Mesodermal cell (in vitro differentiated cells): ENCODE results near the gene CCDC157.

ENCODE experiments used
- H3K27ac ChIP-seq: 2 replicates; pipeline ENCODE4 v1.7.0; 2013; ENCODE audit warnings: mild to moderate bottlenecking, low read depth, low read length, moderate library complexity; ENCODE audit not compliant: severe bottlenecking
- H3K36me3 ChIP-seq: 2 replicates; pipeline ENCODE4 v1.7.1; 2013; ENCODE audit warnings: mild to moderate bottlenecking, low read length, moderate library complexity; ENCODE audit not compliant: control insufficient read depth, insufficient read depth
- H3K4me1 ChIP-seq: one replicate; pipeline ENCODE4 v1.7.1; 2013; ENCODE audit warnings: mild to moderate bottlenecking, low read length; ENCODE audit not compliant: insufficient read depth, control insufficient read depth, poor library complexity, severe bottlenecking
- H3K4me3 ChIP-seq: 2 replicates; pipeline ENCODE4 v1.7.0; 2013; ENCODE audit warnings: low read length, control low read depth, mild to moderate bottlenecking; ENCODE audit not compliant: insufficient read depth, poor library complexity, severe bottlenecking; ENCODE audit errors: extremely low read depth
- H3K9me3 ChIP-seq: 2 replicates; pipeline ENCODE4 v1.7.1; 2013; ENCODE audit warnings: mild to moderate bottlenecking, low read length, moderate library complexity; ENCODE audit not compliant: control insufficient read depth
- WGBS, 2 experiments: methylation state at CpG; one replicate each; pipeline ENCODE4 v1.1.5; 2013; ENCODE audit warnings: missing lambda C conversion rate in 2 of 2; ENCODE audit not compliant: insufficient coverage in 2 of 2; 5-methylcytosine and 5-hydroxymethylcytosine counted together

CCDC157 gene

DNA sequence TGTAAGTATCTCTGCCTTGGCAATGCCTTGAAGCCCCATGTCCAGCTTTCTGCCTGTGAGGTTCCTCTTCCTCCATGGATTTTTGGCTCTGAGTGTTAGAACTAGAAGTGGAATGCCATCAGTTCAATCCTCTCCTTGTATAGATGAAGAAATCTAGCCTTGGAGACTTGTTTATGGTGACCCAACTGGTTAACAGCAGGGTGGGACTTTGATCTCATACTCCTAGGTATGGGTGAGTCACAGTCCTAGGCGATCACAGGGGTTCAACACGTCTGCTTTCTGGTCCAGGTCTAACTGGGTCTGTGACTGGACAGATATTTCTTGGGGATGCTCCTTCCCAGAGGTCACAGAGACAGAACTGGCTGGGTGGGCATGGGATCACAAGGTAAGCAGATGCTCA is 59.6 kb downstream of the CCDC157 start:
- WGBS, 2 experiments = 94% methylated on average over 2 of the region's 2 CpGs; no CpG with 5 or more reads in 1 of the 2 experiments
- peaks cover 17% of the 10 kb centered on the region for H3K4me1 ChIP-seq

DNA sequence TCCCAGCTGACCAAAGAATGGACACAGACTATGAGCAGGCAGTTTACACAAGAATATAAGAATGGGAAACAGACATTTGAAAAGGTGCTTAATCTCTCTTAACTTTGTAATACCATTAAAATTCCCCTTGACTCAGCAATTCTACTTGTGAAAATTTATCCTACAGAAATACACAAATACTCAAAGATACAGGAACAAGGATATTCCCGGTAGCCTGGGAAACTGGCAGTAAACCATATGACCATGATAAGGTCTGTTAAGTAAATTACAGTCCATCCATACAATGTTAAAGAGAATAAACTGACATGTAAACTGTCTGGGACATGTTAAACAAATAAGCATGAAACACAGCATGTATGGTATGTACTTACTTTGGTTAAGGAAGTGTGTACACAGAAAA is 60.0 kb downstream of the CCDC157 start:
- H3K4me1 ChIP-seq = peaks cover 20% of the 10 kb centered on the region

More for the DNA sequence above, 59.6 kb downstream of the CCDC157 start:
- no peaks in the 10 kb centered on the region for H3K9me3 ChIP-seq
- no peak overlapping the region for H3K4me3 ChIP-seq
- no peak overlapping the region for H3K27ac ChIP-seq
- peaks cover 76% of the 10 kb centered on the region for H3K36me3 ChIP-seq

DNA sequence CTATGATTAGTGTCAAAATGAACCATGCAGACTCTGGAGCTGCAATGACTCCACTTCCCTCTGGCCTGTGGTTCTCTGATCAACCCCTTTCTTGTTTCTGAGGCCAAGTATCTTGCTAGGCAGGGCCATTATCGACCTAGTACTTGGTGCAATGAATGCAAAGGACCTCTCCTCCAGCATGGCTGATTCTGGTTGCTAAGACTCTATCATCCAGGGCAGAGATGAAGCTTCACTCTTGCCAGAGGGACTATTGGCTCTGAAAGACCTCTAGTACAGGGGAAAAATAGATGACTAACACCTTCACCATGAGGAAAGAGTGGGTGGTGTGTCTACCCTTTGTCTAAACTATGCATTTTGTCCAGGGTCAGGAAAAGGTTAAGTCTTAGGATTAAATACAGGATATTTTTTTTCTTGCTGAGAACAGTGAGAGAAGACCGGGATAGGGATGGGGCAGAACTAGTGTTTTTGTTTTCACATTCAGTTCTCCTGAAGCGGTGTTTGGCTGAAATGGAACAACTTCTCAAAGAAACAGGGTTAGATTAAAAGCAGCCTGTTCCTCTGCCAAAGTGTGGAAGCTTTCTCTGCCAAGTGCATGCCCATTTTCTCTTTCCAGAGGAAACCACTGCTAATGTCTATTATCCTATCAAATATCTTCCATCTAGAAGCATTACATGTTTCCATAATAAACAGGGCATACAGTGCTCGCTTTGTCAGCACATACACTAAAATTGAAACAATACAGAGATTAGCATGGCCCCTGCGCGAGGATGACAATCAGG is 63.7 kb downstream of the CCDC157 start:
- Histone ChIP-seq H3K27ac (peak overlapping the region; percentile 95), H3K36me3 (peaks cover 40% of the 10 kb centered on the region), H3K4me3 (no peak overlapping the region), H3K4me1 (peaks cover 32% of the 10 kb centered on the region), H3K9me3 (no peaks in the 10 kb centered on the region)
- WGBS, 2 experiments = 82 to 91% methylated on average over 4 of the region's 6 CpGs

More for the DNA sequence above, 60.0 kb downstream of the CCDC157 start:
- H3K4me3 ChIP-seq = no peak overlapping the region
- no peaks in the 10 kb centered on the region for H3K9me3 ChIP-seq
- peaks cover 73% of the 10 kb centered on the region for H3K36me3 ChIP-seq
- no CpG with 5 or more reads among the region's 1 CpG for WGBS, 2 experiments
- no peak overlapping the region for H3K27ac ChIP-seq

DNA sequence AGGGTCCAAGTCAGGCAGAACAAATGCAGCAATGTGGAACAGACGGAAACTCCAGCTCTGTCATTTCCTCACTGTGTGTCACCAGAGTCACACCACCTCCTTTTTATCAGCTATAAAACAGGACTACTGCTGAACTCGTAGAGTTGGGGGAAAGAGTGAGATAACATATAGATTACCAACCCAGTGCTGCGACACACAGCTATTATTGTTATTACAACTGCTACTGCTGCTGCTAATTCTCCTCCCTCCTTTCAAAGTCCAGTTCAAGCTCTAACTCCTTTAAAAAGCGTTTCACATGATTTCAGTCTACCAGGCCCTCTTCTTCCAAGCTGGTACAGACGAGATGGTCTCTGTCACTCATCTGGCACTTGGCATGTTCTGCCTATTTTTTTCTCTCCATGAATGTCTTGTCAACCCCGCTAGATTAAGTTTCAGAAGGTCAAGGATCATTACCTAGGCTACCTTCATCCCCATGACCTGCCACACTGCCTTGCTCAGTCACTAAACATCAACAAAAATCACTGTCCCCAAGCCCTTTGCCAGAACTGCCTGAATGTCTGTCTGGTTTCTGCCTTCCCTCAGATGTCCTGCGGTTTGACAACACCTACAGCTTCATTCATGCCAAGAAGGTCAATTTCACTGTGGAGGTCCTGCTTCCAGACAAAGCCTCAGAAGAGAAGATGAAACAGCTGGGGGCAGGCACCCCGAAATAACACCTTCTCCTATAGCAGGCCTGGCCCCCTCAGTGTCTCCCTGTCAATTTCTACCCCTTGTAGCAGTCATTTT is 65.1 kb downstream of the CCDC157 start:
- Histone ChIP-seq H3K27ac (peak overlapping the region; percentile 95), H3K4me1 (peaks cover 32% of the 10 kb centered on the region), H3K9me3 (no peaks in the 10 kb centered on the region), H3K4me3 (peak overlapping the region; percentile 61), H3K36me3 (peaks cover 27% of the 10 kb centered on the region)
- WGBS, 2 experiments = 74% methylated on average over 6 of the region's 8 CpGs

DNA sequence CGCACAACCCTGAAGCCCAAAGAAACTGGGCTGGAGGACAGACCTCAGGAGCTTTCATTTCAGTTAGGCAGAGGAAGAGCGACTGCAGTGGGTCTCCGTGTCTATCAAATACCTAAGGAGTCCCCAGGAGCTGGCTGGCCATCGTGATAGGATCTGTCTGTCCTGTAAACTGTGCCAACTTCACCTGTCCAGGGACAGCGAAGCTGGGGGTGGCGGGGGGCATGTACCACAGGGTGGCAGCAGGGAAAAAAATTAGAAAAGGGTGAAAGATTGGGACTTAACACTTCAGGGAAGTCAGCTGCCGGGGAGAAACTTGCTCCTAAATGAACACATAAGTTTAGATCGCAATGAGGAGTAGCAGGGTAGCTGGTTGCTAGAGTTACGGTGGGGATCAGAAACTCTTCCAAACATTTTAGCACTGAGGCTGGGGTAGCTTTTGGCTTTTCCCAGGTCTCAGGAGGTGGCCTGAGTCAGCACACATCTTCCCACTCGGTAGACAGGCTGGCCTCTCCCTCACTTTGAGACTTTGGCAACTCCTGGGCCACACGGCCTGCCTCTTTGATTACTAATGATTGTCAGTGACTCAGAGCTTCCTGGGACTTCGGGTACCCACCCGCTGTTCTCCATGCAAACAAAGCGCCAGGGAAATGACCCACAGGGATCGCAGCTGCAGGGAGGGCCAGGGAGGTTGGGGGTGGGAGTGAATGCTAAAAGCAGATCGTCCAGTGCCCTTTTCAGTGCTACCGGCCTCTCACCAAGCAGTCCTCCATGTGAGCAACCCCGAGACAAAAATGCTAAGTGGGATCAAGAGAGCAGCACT is 65.9 kb downstream of the CCDC157 start:
- 29 to 35% methylated on average over 13 to 15 of the region's 18 CpGs for WGBS, 2 experiments
- H3K4me1 ChIP-seq = peaks cover 32% of the 10 kb centered on the region

DNA sequence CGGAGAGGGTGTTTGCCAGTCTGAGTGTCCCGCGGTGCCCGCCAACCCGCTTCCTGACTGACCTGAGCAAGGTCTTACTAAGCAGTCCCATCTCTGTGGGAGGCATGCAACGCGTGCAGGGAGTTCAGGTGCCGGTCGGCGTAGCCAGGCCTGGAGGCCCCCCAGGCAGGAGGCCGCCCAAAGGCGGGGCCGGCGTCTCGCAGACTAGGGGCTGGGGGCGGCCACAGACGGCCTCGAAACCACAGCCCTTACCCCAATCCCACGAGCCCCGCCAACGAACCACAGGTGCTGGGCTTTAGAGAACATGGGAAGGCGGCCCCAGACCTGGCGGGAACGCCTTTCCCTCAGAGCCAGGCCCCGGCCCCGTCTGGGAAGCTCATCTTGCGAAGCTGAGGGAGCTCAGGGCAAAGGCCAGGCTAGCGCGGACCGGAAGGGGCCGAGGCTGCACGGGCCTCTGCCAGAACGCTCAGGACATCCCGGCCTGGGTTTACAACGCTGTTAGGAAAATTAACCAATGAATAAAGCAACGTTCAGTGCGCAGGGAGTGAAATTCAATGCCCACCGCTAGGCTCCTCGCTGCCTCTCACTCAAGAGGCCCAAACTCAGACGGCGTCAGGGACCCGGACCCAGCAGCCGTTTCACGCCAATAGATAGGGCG is 66.6 kb downstream of the CCDC157 start:
- WGBS, 2 experiments = 0 to 1% methylated on average over 26 to 41 of the region's 45 CpGs
- H3K4me1 ChIP-seq = peaks cover 32% of the 10 kb centered on the region
- peak overlapping the region; percentile 95 for H3K27ac ChIP-seq
- H3K36me3 ChIP-seq = peaks cover 26% of the 10 kb centered on the region
- peak overlapping the region; percentile 61 for H3K4me3 ChIP-seq
- no peaks in the 10 kb centered on the region for H3K9me3 ChIP-seq

More for the DNA sequence above, 65.9 kb downstream of the CCDC157 start:
- peak overlapping the region; percentile 61 for H3K4me3 ChIP-seq
- H3K9me3 ChIP-seq = no peaks in the 10 kb centered on the region
- peak overlapping the region; percentile 95 for H3K27ac ChIP-seq
- H3K36me3 ChIP-seq = peaks cover 29% of the 10 kb centered on the region

DNA sequence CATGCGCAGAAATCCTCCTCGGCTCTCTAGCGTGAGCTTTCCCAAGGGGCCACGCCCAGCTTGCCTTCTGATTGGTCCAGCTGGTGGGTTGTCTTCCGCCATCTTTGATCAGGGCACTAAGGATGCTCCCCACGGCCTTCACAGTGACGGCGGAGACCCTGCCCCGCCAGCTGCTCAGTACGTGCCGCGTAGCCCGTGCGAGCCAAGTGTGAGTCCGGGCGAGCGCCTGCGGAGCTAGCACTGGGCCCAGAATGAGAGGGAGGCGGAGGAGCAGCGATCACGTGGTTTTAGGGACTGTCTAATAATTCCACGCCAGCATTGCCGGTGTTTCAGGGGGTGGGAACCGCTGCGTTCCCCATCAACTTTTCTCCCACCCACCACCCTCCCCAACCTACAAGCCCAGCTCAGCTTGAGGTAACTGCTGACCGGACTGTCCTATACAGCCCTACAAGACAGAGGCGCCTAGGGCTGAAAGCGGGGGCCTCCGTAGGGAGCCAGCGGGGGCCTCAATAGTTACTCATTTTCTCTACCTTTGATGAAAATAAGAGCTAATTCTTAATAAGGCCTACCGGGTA is 67.2 kb downstream of the CCDC157 start:
- Histone ChIP-seq H3K4me3 (peak overlapping the region; percentile 61), H3K27ac (peak overlapping the region; percentile 95), H3K36me3 (peaks cover 23% of the 10 kb centered on the region), H3K9me3 (no peaks in the 10 kb centered on the region), H3K4me1 (peaks cover 32% of the 10 kb centered on the region)
- WGBS, 2 experiments = 0 to 2% methylated on average over 18 to 19 of the region's 31 CpGs

DNA sequence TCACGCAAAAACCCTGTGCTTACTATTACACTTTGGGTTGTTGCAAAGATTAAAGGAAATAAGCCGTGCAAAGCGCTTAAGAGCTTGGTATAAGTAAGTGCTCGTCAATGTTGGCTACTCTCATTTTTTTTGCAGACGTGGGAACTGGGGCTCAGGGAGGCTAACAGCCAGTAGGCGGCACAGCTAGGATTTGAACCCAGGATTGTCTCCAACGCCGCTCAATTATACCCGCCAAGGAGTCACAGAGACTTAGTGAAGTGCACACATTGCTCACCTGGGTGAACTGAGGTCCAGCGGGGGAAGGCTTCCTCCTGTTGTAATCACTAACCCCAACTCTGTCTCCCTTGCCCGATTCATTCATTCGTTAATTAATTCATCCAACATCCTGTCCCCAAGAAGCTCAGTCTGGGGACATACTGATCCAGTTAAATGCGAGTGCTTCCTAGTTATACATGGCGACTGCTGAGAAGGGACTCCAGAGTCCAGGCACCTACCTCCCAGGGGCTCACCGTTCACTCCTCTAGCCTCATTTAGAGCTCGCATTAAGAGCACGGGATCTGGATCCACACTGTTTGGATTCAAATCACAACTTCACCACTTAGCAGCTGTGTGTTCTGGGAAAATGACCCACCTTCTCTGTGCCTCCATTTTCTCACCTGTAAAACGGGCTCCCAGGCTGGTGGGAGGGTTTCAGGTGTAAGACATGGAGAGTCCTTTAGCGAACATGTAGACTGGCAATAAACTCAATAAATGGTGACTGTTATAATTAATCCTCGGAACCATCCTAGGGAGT is 67.9 kb downstream of the CCDC157 start:
- Histone ChIP-seq H3K9me3 (no peaks in the 10 kb centered on the region), H3K4me3 (peak overlapping the region; percentile 69), H3K27ac (peak overlapping the region; percentile 81), H3K36me3 (peaks cover 16% of the 10 kb centered on the region), H3K4me1 (peaks cover 32% of the 10 kb centered on the region)
- 67 to 77% methylated on average over 15 of the region's 20 CpGs for WGBS, 2 experiments

DNA sequence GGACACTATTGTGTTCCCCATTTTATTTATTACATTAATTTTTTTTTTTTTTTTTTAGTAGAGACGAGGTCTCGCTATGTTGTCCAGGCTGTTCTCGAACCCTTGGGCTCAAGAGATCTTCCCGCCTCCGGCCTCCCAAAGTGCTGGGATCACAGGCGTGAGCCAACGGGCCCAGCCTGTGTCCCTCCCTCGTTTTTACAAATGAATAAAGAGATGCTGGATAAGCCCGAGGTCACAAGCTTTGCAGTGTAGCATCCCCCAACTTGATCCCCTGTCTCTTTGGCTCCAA is 68.5 kb downstream of the CCDC157 start:
- Histone ChIP-seq H3K4me1 (peaks cover 29% of the 10 kb centered on the region), H3K27ac (peak overlapping the region; percentile 48), H3K9me3 (no peaks in the 10 kb centered on the region), H3K4me3 (peak overlapping the region; percentile 69), H3K36me3 (peaks cover 16% of the 10 kb centered on the region)
- 27 to 29% methylated on average over 3 to 9 of the region's 9 CpGs for WGBS, 2 experiments
